ENCODE data around the gene AIG1.
"Not testable (repeated sequence)": the region's sequence is repeated elsewhere in the genome, so short reads cannot be mapped to it uniquely, and the experiment has no call there.

The AIG1 gene

GRCh38 chr6:143135325-143135724 lies 74.6 kb downstream of the AIG1 start:
- no peak for DNase-seq

GRCh38 chr6:143135797-143136561 lies 75.3 kb downstream of the AIG1 start:
- DNase-seq, result no peak

GRCh38 chr6:143136647-143137046 lies 76.0 kb downstream of the AIG1 start:
- no peak for DNase-seq

- DNase-seq, result no peak
These were observed 78.6 kb downstream of the AIG1 start for GRCh38 chr6:143139239-143139784.

GRCh38 chr6:143139884-143140283 lies 79.2 kb downstream of the AIG1 start:
- DNase-seq, result not testable (repeated sequence)

- no peak for DNase-seq
These were observed 80.1 kb downstream of the AIG1 start for GRCh38 chr6:143140767-143141166.

GRCh38 chr6:143141442-143141841 lies 80.8 kb downstream of the AIG1 start:
- no peak for DNase-seq

GRCh38 chr6:143146186-143146851 lies 85.6 kb downstream of the AIG1 start:
- no peak for DNase-seq

GRCh38 chr6:143149771-143150170 lies 89.1 kb downstream of the AIG1 start:
- DNase-seq, result no peak

- no peak for DNase-seq
These were observed 89.6 kb downstream of the AIG1 start for GRCh38 chr6:143150281-143150680.

GRCh38 chr6:143151381-143151780 lies 90.7 kb downstream of the AIG1 start:
- no peak for DNase-seq

- DNase-seq, result no peak
These were observed 95.0 kb downstream of the AIG1 start for GRCh38 chr6:143155681-143156080.

- no peak for DNase-seq
These were observed 96.4 kb downstream of the AIG1 start for GRCh38 chr6:143157131-143157530.

- DNase-seq, result no peak
These were observed 97.5 kb downstream of the AIG1 start for GRCh38 chr6:143158113-143158581.

- DNase-seq, result no peak
These were observed 98.3 kb downstream of the AIG1 start for GRCh38 chr6:143159001-143159400.

- no peak for DNase-seq
These were observed 99.3 kb downstream of the AIG1 start for GRCh38 chr6:143160015-143160414.

- no peak for DNase-seq
These were observed 99.9 kb downstream of the AIG1 start for GRCh38 chr6:143160439-143161220.

- DNase-seq, result no peak
These were observed 102.9 kb downstream of the AIG1 start for GRCh38 chr6:143163621-143164020.

GRCh38 chr6:143164565-143165105 lies 103.9 kb downstream of the AIG1 start:
- no peak for DNase-seq

GRCh38 chr6:143165315-143165855 lies 104.7 kb downstream of the AIG1 start:
- no peak for DNase-seq

GRCh38 chr6:143166247-143166695 lies 105.6 kb downstream of the AIG1 start:
- no peak for DNase-seq

- no peak for DNase-seq
These were observed 106.5 kb downstream of the AIG1 start for GRCh38 chr6:143167224-143167623.

GRCh38 chr6:143168396-143168816 lies 107.7 kb downstream of the AIG1 start:
- DNase-seq, result not testable (repeated sequence)

Data from CD4-positive, alpha-beta T cell treated with Interferon alpha-2 for 1 hour (primary cell).